Skeletal muscle tissue (tissue), 4 donors: ENCODE data around the gene FLNA. TPM values are rescaled to one million over a fixed set of nuclear protein-coding genes. Genes with fewer than 3 reads are reported as not detected.

Experiments
- H3K27ac ChIP-seq: one replicate; pipeline ENCODE4 v1.7.0; 2013; ENCODE audit warnings: mild to moderate bottlenecking, low read depth, low read length, inconsistent platforms
- H3K27me3 ChIP-seq, 3 donors: one replicate each; pipeline ENCODE4 v1.7.0; 2013; ENCODE audit warnings: low read length in 3 of 3; ENCODE audit not compliant: control insufficient read depth in 3 of 3, insufficient read depth in 3 of 3
- H3K36me3 ChIP-seq, 3 donors: one replicate each; pipeline ENCODE4 v1.7.0; 2013; ENCODE audit warnings: low read length in 3 of 3; ENCODE audit not compliant: control insufficient read depth in 3 of 3, insufficient read depth in 3 of 3
- H3K4me1 ChIP-seq, 3 donors: one replicate each; pipeline ENCODE4 v1.7.0; 2013; ENCODE audit warnings: low read length in 3 of 3, mild to moderate bottlenecking in 3 of 3; ENCODE audit not compliant: control insufficient read depth in 3 of 3, insufficient read depth in 3 of 3
- H3K4me3 ChIP-seq, 3 donors: one replicate each; pipeline ENCODE4 v1.7.0; 2013; ENCODE audit warnings: low read length in 3 of 3
- H3K9ac ChIP-seq, 3 donors: one replicate each; pipeline ENCODE4 v1.7.0; 2013; ENCODE audit warnings: low read length in 3 of 3, mild to moderate bottlenecking in 3 of 3, moderate library complexity in 2 of 3, low read depth in 1 of 3
- H3K9me3 ChIP-seq, 3 donors: one replicate each; pipeline ENCODE4 v1.7.0; 2013; ENCODE audit warnings: low read length in 3 of 3; ENCODE audit not compliant: control insufficient read depth in 3 of 3
- total RNA-seq: library from RNA; depleted of rRNA; stranded (reverse); fragments of >200 nt; gene quantifications from one replicate; pipeline ENCODE4 v1.2.3, GENCODE V29; 2014
- donor health status: Osteomylitis.

The FLNA gene, protein sequence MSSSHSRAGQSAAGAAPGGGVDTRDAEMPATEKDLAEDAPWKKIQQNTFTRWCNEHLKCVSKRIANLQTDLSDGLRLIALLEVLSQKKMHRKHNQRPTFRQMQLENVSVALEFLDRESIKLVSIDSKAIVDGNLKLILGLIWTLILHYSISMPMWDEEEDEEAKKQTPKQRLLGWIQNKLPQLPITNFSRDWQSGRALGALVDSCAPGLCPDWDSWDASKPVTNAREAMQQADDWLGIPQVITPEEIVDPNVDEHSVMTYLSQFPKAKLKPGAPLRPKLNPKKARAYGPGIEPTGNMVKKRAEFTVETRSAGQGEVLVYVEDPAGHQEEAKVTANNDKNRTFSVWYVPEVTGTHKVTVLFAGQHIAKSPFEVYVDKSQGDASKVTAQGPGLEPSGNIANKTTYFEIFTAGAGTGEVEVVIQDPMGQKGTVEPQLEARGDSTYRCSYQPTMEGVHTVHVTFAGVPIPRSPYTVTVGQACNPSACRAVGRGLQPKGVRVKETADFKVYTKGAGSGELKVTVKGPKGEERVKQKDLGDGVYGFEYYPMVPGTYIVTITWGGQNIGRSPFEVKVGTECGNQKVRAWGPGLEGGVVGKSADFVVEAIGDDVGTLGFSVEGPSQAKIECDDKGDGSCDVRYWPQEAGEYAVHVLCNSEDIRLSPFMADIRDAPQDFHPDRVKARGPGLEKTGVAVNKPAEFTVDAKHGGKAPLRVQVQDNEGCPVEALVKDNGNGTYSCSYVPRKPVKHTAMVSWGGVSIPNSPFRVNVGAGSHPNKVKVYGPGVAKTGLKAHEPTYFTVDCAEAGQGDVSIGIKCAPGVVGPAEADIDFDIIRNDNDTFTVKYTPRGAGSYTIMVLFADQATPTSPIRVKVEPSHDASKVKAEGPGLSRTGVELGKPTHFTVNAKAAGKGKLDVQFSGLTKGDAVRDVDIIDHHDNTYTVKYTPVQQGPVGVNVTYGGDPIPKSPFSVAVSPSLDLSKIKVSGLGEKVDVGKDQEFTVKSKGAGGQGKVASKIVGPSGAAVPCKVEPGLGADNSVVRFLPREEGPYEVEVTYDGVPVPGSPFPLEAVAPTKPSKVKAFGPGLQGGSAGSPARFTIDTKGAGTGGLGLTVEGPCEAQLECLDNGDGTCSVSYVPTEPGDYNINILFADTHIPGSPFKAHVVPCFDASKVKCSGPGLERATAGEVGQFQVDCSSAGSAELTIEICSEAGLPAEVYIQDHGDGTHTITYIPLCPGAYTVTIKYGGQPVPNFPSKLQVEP (N-terminal part only)
- 331 TPM for total RNA-seq

DNA sequence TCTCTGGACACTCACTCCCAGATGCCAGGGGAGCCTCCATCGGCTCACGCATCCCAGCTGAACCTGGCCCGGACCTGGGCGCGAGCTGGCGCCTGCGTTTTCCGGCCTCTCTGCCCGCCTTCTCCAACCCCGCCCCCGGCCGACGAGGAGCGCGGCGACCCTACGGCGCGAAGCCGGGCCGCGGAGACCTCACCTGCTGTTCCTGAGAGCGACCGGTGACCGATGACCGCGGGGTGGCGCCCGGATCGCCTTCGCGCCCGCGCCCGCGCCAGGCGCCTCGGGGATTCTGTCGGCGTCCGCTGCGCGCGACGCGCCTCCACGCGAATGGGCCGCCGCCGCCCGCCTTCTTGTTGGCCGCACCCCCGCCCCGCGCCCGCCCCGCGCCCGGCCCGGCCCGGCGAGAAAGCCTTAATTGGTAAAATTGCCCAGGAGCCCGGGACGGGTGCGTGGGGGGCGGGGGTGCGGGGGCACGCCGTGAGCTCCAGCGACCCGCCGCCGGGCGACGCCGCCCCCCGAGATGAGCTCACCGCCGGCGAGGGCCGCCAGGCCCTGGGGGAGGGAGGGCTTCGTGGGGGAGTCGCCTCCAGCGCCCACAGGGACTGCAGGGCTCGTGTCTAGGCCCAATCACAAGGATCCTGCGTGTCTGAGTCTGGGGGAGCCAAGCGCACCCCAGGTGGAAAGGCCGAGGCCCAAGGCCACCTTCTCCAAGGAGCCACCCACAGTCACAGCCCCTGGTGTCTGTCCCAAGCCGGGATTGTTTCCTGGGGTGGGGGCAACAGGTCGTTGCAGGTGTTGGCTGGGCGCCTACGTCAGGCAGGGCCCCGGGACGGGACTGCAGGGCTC, at the start of gene FLNA:
TSS of gene FLNA (minus strand) at position 322 of the 843 bp plus-strand sequence. CDS start 3,389 bp downstream, outside the sequence.
- peak within 1 kb of the TSS in 2 of 3 donors; percentile 65 to 75 for H3K9ac ChIP-seq
- peaks cover 16 to 29% (median 28%) of the 10 kb centered on the region in 3 donors for H3K4me1 ChIP-seq

DNA sequence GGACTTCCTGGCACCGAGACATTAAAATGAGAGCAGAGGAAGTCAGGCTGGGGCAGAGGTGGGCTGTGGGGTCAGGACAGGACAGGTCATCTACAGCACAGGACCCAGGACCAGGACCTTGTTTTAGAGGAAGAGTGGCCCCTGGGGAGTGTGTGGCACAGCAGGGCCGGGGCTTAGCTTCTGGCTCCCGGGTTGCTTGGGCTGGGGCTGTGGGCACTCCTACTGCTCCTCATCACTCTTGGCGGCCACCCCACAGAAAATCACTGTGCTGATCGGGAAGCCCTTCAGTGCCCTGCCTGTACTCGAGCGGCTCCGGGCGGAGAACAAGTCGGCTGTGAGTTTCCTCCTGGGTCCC, 45.9 kb upstream of the FLNA start:
- H3K9me3 ChIP-seq: no peaks in the 10 kb centered on the region
- peak overlapping the region in 2 of 3 donors; percentile 43 to 73 for H3K9ac ChIP-seq
- peak overlapping the region in 2 of 3 donors; percentile 38 to 60 for H3K4me3 ChIP-seq
- peaks cover 4 to 25% (median 15%) of the 10 kb centered on the region in 3 donors for H3K4me1 ChIP-seq
- peaks cover 0 to 4% (median 0%) of the 10 kb centered on the region in 3 donors for H3K36me3 ChIP-seq
- peak overlapping the region; percentile 25 for H3K27ac ChIP-seq
- no peaks in the 10 kb centered on the region for H3K27me3 ChIP-seq

More for the DNA sequence above, at the start of gene FLNA:
- H3K27ac ChIP-seq: peak within 1 kb of the TSS; percentile 44
- no peaks in the 10 kb centered on the region for H3K27me3 ChIP-seq
- no peaks in the 10 kb centered on the region for H3K36me3 ChIP-seq
- H3K4me3 ChIP-seq: peak within 1 kb of the TSS; percentile 52 to 61 (median 59)
- no peaks in the 10 kb centered on the region for H3K9me3 ChIP-seq

DNA sequence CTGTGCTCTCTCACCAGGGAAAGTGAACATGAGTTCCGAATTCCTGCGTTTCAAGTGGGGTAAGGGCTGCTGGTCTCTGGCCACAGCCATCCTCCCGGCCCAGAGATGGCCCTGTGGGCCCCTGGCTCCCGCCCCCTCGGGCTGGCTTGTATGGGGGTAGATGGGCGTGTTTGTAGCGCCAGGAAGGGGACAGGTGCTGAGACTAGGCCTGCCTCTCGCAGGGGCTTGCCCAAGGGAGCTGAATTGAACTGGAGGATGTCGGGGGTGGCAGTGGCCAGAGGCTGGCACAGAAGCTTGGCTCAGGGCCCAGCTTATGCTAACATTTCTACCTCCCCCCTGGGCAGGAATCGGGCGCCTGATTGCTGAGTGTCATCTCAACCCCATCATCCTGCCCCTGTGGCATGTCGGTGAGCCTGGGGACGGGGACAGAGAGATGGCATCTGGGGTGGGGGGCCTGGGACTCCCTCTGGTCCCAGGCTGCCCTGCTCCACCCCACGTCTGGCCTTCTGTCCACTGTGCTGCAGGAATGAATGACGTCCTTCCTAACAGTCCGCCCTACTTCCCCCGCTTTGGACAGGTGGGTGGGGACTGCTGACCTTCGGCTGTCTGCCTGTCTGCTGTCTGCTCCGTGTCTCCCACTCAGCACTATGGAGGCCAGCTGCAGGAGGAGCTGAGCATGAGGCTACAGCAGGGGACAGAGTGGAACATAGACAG, 45.4 kb upstream of the FLNA start:
- Histone ChIP-seq H3K4me3 (peak overlapping the region in 2 of 3 donors; percentile 38 to 60), H3K36me3 (peaks cover 0 to 8% (median 0%) of the 10 kb centered on the region in 3 donors), H3K27me3 (no peaks in the 10 kb centered on the region), H3K4me1 (peaks cover 4 to 25% (median 15%) of the 10 kb centered on the region in 3 donors), H3K27ac (peak overlapping the region; percentile 25), H3K9me3 (no peaks in the 10 kb centered on the region), H3K9ac (peak overlapping the region in 2 of 3 donors; percentile 43 to 73)

DNA sequence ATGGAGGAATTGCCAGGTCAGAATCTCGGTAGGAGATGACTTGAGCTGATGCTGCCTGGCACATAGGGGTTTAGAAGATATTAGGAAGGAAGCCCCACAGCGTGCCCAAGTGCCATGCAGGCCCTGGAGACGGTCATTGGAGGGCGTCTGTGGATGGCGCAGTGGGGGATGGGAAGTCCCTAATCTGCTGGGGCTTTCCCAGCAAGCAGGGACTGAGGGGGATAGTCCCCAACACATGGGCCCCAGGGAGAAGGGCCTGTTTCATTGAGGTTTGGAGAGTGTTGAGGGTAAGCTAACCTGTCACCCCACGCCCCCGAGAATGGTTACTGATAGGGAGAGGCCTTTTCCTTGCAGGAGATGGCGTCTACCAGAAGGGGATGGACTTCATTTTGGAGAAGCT, 44.8 kb upstream of the FLNA start:
- Histone ChIP-seq H3K9ac (no peak overlapping the region), H3K36me3 (peaks cover 0 to 8% (median 0%) of the 10 kb centered on the region in 3 donors), H3K27ac (peak overlapping the region; percentile 19), H3K9me3 (no peaks in the 10 kb centered on the region), H3K27me3 (no peaks in the 10 kb centered on the region), H3K4me1 (peaks cover 4 to 25% (median 15%) of the 10 kb centered on the region in 3 donors), H3K4me3 (no peak overlapping the region)

DNA sequence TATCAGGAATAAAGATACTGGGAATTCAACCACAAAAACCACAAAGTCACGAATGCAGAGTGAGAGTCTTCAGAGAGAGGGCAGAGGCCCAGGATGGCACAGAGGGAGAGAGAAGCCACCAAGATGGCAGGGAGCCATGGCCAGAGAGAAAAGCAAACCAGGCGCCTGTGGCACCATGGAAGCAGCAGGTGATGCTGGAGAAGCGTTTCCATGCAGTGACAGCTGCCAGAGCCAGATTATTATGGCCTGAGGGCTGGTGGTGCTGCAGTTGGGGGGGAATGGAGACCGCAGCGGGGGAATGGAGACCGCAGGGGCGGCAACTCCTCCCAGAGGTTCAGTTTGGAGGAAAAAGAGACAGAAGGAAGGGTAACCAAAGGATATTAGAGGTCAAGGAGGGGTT, 42.7 kb upstream of the FLNA start:
- H3K27ac ChIP-seq: no peak overlapping the region
- peaks cover 12 to 33% (median 26%) of the 10 kb centered on the region in 3 donors for H3K4me1 ChIP-seq
- no peak overlapping the region for H3K9ac ChIP-seq
- no peaks in the 10 kb centered on the region for H3K9me3 ChIP-seq
- no peak overlapping the region for H3K4me3 ChIP-seq
- H3K27me3 ChIP-seq: no peaks in the 10 kb centered on the region
- peaks cover 0 to 12% (median 11%) of the 10 kb centered on the region in 3 donors for H3K36me3 ChIP-seq

DNA sequence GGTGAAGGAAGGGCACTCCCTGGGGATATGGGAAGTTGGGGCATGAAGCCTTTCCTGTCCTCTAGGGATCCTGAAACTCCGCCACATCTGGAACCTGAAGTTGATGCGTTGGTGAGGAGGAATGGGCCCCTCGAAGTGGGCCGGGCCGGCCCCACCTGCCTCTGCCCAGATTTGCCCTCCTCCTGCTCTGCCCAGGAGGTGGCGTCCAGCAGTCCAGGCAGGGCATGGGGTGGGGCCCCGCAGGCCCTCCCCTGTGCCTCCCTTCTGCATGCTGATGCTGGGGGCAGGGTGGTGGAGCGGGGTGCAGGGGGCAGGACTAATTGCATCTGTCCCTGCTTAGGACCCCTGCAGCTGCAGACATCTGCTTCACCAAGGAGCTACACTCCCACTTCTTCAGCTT, 38.7 kb upstream of the FLNA start:
- Histone ChIP-seq H3K9me3 (no peaks in the 10 kb centered on the region), H3K36me3 (peaks cover 0 to 12% (median 7%) of the 10 kb centered on the region in 3 donors), H3K4me1 (peaks cover 18 to 22% (median 19%) of the 10 kb centered on the region in 3 donors), H3K27ac (no peak overlapping the region), H3K27me3 (no peaks in the 10 kb centered on the region), H3K4me3 (no peak overlapping the region), H3K9ac (no peak overlapping the region)

DNA sequence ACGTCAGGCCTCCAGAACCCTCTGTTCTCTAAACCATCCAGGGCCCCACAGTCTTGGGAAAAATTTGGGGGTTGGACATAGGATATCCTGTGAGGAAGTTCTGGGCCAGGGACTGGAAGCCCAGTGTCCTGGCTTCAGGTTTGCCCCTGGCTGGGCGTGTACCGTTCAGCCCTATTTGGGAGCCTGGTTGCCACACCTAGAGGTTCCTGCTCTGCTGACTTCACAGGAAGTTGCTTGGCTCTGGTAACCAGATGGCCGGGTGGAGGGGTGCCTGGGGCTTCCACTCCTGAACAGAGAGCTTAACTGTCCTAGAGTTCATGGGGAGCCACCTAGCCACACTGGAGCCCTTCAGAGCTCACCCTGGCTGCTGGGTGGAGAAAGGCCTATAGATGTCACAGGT, 38.0 kb upstream of the FLNA start:
- Histone ChIP-seq H3K9me3 (no peaks in the 10 kb centered on the region), H3K4me3 (peak overlapping the region; percentile 62 to 73 (median 72)), H3K4me1 (peaks cover 18 to 21% (median 19%) of the 10 kb centered on the region in 3 donors), H3K36me3 (peaks cover 0 to 12% (median 7%) of the 10 kb centered on the region in 3 donors), H3K27me3 (no peaks in the 10 kb centered on the region), H3K9ac (peak overlapping the region; percentile 20 to 93 (median 80)), H3K27ac (peak overlapping the region; percentile 91)

DNA sequence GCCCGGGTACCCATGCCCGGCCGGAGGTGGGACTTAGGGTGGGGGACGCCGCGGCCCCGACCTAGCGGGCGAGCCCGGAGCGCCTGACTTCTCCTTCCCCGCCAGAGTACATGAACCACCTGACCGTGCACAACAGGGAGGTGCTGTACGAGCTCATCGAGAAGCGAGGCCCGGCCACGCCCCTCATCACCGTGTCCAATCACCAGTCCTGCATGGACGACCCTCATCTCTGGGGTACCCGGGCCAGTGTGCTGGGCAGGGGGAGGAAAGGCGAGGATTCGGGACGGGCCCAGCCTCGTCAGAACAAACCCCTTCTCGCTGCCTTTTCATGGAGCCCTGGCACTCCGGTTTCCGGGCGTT, 37.5 kb upstream of the FLNA start:
- no peaks in the 10 kb centered on the region for H3K27me3 ChIP-seq
- H3K27ac ChIP-seq: peak overlapping the region; percentile 91
- H3K9ac ChIP-seq: peak overlapping the region; percentile 80 to 93 (median 81)
- peaks cover 0 to 12% (median 7%) of the 10 kb centered on the region in 3 donors for H3K36me3 ChIP-seq
- H3K4me1 ChIP-seq: peaks cover 18 to 21% (median 19%) of the 10 kb centered on the region in 3 donors
- H3K9me3 ChIP-seq: no peaks in the 10 kb centered on the region
- peak overlapping the region; percentile 62 to 73 (median 72) for H3K4me3 ChIP-seq
